NOMO-1 (cell line): ENCODE results near the gene ZNF80.
"Not testable (repeated sequence)": the region's sequence is repeated elsewhere in the genome, so short reads cannot be mapped to it uniquely, and the experiment has no call there.

Experiments used
- DNase-seq, 2 experiments: peaks; one replicate each; lab custom pipeline; 2025; ENCODE audit not compliant: unreplicated experiment in 2 of 2; lab: John Stamatoyannopoulos, UW

The ZNF80 gene

GRCh38 chr3:114237478-114237877, at the start of gene ZNF80:
Gene ZNF80, minus strand, starts transcription at chr3:114237578. Its CDS starts 504 bp downstream, at chr3:114237074.
- DNase-seq: not testable (repeated sequence)

- DNase-seq: no peak
Observed at GRCh38 chr3:114286266-114286665, 48.9 kb upstream of the ZNF80 start.

DNA sequence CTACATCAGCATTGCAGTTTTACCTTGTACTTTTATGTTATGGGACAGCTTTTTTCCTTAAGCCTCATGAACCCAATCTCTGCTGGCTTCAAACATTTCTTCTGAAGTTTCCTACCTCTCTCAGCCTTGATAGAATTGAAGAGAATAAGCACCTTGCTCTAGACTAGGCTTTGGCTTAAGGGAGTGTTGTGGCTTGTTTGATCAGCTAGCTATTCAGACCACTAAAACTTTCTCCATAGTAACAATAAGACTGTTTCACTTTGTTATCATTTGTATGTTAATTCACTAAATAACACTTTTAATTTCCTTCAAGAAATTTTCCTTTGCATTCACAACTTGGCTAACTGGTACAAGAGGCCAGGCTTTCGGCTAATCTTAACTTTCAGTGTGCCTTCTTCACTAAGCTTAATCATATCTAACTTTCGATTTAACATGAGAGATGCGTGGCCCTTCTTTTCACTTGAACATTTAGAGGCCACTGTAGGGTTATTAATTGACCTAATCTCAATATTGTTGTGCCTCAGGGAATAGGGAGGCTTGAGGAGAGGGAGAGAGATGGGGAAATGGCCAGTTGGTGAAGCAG, 48.4 kb upstream of the ZNF80 start:
- DNase-seq: no peak

- no peak for DNase-seq
Observed at GRCh38 chr3:114284644-114285043, 47.3 kb upstream of the ZNF80 start.

GRCh38 chr3:114276856-114277255, 39.5 kb upstream of the ZNF80 start:
- DNase-seq: not testable (repeated sequence)

DNA sequence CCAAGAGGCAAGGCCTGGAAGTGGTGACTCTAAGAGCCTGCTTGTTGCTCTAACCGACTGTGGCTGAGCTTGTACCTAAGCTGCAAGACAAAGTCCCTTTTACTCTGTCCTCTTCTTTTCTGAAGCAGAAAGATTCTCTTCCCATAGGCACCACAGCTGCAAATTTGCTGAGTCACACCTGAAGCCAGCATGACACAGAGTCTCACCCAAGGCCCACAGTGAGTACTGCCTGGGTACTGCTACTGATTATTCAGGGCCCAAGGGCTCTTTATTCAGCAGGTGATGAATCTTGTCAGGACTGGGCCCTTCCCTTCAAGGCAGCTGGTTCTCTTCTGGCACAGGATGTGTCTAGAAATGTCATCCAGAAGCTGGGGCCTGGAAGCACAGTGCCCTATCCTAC, 37.6 kb upstream of the ZNF80 start:
- DNase-seq: no peak

DNA sequence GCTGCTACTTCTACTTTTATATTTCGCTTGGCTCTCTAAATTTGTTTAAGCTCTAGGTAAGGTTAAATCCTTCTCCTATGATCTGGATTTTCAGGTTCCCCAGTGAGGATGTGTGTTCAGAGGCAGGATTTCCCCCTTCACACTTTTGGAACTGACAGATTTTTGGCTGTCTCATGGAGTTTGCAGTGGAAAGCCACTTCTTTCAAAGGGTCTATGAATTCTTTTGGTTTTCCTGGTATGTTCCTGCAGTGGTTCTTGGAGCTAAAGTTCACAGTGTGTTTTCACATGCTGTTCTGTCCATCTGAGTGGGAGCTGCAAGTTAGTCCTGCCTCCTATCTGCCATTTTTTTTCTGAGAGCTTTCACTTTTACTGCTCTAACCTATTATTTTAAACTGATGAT, 34.9 kb upstream of the ZNF80 start:
- DNase-seq: no peak

DNA sequence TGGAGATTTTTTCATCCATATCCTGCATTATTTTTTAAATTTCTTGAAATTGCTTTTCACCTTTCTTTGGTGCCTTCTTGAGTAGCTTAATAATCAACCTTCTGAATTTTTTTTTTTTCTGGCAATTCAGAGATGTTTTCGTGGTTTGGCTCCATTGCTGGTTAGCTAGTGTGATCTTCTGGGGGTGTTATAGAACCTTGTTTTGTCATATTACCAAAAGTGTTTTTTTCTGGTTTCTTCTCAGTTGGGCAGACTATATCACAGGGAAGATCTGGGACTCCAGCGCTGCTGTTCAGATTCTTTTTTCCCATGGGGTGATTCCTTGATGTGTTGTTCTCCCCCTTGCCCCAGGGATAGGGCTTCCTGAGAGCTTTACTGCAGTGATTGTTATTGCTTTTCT, 32.6 kb upstream of the ZNF80 start:
- DNase-seq: no peak

GRCh38 chr3:114260152-114260551, 22.8 kb upstream of the ZNF80 start:
- no peak for DNase-seq

DNA sequence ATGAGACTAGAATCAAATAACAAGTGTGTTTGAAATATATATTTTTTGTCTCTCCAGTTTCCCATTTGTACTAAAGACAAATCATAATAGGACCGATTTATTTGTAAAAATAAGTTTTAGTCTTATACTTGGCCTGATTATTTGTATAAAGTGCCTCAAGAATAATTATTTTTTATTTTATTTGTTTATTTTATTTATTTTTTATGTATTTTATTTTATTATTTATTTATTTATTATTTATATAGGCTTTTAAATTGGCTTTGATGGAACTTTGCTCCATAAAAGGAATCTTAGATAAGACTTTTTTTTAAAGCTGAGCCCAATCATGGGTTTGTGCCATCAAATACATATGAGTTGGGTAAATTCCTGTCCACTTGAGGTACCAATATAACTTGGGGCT, 22.2 kb upstream of the ZNF80 start:
- DNase-seq: no peak

GRCh38 chr3:114253505-114253904, 16.1 kb upstream of the ZNF80 start:
- no peak for DNase-seq

DNA sequence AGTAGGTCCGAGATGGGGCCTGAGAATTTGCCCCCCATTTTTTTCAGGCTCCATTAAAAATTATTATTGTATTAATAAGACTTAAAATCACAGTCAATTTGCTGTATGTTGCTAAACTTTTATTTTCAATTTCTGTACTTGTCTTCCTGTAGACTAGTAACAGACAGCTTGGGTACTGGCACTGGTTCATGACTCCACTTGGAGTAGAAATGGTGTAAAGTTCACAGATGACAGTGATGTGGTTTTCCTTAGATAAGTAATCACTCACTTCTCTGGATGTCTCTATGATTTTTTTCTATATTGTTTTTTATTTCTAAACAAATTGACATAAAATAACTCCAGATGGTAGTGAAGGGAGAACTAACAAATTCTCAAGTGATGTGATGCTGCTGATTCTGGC, 15.6 kb upstream of the ZNF80 start:
- DNase-seq: no peak

- no peak for DNase-seq
Observed at GRCh38 chr3:114242947-114243346, 5.6 kb upstream of the ZNF80 start.

GRCh38 chr3:114241262-114241661, 3.9 kb upstream of the ZNF80 start:
- no peak for DNase-seq

DNA sequence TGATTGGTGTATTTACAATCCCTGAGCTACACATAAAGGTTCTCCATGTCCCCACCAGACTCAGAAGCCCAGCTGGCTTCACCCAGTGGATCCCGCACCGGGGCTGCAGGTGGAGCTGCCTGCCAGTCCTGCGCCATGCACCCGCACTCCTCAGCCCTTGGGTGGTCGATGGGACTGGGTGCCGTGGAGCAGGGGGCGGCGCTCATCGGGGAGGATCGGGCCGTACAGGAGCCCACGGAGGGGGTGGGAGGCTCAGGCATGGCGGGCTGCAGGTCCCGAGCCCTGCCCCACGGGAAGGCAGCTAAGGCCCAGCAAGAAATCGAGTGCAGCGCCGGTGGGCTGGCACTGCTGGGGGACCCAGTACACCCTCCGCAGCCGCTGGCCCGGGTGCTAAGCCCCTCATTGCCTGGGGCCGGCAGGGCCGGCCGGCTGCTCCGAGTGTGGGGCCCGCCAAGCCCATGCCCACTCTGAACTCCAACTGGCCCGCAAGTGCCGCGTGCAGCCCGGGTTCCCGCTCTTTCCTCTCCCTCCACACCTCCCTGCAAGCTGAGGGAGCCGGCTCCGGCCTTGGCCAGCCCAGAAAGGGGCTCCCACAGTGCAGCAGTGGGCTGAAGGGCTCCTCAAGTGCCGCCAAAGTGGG, 888 bp upstream of the ZNF80 start:
- DNase-seq: not testable (repeated sequence)

DNA sequence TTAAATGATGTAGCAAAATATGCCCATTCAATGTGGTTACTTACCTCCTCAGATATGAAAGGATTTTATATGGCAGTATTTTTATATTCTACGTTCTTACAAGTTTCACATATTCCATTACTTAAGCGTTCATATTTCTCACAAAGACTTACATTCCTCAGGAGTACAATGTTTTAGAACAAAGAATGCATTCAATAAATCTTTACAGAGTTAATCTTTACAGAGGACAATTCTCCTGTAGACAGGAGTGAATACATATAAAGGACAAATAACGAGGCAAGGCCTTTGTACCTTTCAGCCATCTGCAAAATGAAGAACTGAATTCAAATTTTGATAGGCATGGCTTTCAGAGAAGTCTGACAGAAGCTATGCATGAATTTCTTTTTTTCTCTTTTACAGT, 1.9 kb downstream of the ZNF80 start:
- DNase-seq: no peak

DNA sequence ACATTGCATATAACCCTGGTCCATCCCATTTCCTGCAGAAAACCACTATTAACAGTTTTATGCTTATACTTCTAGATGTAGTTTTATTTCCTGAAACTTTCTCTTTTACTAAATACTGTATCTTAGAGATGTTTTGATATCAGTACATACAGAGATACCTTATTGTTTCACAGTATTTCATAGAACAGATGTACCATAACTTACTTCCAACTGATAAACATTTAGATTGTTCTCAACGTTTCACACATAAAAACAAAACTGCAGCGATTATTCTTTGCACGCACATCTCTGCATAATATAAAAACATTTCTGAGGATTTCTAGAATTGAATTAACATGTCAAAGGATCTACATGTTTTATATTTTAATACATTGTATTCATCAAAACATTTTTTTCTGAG, 2.6 kb downstream of the ZNF80 start:
- no peak for DNase-seq

- DNase-seq: no peak
Observed at GRCh38 chr3:114231616-114232015, 5.8 kb downstream of the ZNF80 start.

DNA sequence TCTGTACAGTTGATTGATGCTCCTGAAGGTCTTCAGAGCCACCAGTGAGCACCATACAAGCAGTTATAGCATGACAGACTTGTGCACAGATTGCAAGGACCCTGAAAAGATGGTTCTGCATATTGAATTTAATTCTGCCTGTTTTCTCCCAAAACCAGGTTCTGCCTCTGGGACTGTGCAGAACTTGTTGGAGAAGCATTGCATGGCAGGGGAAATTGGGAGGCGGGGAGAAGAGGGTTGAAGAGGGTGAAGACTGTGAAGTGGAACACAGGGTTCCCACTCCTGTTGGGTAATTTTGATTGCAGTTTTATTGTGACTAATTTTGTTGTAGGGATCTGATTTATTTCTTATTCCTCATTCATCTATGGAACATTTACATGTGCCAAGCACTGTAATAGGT, 10.3 kb downstream of the ZNF80 start:
- DNase-seq: no peak

DNA sequence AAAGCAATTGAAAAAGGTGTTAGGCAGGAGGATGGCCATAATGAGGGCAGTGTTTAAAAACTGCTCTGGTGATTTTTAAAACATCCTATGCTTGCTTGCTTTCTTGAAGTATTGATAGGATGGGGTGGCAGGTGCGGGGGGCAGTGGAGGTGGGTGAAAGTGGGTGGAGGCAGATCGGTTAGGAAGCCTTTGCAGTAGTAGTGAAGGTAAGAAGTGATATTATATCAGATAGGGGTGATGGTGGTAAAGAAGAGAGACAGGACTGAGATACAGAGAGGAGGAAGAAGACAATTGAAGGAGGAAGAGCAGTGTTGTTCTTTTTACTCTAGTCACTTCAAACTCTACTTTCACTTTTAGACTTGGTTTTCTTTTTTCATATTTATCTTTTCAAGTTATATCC, 11.1 kb downstream of the ZNF80 start:
- no peak for DNase-seq

GRCh38 chr3:114223143-114223542, 14.2 kb downstream of the ZNF80 start:
- DNase-seq: no peak

DNA sequence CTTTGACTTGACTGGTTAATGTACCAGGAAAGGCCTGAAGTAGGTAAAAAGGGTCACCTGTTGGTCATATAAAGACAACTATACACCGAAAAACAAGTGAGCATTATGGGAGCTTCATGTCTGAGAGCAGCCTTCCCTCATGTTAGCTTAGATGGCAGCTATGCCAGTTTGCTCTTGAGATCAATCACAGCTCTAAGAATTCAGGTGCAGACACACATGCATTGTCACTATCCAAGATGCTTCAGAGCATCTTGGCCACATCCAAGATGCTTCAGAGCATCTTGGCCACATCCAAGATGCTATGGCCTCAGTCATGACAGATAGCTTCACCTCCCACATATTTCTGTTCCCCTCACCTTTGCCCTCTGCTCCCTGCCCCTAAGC, 15.5 kb downstream of the ZNF80 start:
- DNase-seq: no peak
